ENCODE measurements around the gene SF3A1.

Gene SF3A1

DNA sequence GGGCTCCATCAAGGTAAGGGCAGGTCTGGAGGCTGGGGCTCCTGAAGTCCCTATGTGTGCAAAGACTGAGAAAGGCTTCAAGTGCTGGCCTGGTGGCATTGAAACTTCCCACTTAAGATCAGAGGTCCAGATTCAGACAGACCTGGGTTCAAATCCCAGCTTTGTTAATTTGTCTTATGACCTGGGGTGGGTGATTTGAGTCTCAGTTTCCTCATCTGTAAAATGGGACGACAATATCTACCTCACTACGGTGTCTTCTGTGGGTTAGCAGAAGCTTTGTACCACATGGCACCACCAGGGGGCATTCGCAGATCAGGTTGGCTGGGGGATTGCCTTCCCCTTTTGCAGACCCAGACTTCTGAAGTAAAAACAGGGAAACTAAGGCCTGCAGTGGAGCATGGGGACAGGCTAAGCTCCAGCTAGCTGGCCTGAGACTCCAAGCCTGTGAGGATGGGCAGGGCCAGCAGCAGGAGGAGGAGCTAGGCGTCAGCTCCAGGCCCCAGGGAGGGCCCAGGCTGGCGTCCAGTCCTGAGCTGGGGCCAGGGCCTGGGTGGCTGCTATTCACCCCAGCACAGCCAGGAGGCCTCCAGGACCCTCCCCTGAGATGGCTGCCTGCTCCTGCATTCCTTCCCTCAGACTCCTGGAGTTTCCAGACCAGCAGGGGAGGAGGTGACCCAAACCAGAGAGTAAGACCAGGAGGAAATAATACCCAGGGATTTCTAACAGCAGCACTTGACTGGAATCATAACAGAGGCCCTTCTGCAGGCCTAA, 68.9 kb downstream of the SF3A1 start:
- DNase-seq, result peak; percentile 88

GRCh38 chr22:30286813-30287647, 69.7 kb downstream of the SF3A1 start:
- peak; percentile 25 for DNase-seq

DNA sequence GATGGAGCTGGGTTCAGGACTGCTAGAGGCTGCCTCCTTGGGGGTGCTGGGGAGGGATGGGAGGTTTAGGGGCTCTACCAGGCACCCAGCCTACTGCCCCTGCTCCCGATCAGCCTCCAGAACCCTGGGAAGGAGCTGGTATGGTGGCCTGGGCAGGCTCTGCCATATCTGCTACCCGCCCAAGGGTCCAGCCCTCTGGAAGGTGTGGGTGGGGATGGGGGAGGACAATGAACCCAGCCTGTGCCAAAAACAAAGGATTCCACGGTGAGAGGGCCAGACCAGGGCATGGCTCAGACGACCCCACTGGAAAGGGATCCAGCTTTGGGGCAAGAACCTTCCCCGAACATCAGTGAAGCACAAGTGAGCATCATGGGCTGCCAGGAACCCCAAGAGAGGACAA, 70.4 kb downstream of the SF3A1 start:
- DNase-seq, result no peak

DNA sequence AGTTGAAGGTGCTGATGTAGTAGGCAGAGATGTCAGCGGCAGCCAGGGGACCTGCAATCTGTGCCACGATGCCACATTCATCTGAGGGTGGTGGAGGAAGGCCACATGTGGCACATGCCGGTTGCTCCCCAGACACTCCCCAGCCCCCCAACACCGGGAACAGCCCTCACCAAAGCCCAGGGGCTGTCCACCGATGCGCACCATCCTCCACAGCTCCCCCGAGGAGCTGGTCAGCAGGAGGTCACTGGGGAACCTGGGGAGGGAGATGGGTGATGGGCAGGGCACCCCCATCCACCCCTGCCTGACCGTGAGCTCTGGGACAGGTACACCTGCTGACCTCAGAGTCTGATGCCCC, 70.9 kb downstream of the SF3A1 start:
- no peak for DNase-seq

- no peak for DNase-seq
These were observed 71.4 kb downstream of the SF3A1 start for GRCh38 chr22:30285176-30285845.

- DNase-seq, result no peak
These were observed 72.0 kb downstream of the SF3A1 start for GRCh38 chr22:30284666-30285065.

GRCh38 chr22:30284172-30284571, 72.5 kb downstream of the SF3A1 start:
- no peak for DNase-seq

DNA sequence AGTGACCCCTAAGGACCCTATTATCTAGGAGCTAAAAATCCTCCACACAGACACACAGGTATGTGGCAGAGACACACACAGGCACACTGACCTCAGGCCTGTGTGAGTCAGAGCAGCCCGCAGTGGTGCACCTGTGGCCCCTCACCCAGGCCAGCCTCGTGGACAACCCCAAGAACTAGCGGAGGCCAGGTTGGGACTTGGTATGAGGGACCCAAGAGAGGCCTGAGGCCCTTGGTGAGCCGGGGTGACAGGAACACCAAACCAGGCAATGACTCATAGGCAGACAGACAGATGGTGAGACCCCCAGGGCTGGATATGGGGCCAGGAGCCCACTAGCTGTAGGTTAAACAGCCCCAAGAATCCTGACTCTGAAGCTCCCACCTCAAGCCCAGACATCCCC, 73.4 kb downstream of the SF3A1 start:
- no peak for DNase-seq

GRCh38 chr22:30282616-30283046, 74.1 kb downstream of the SF3A1 start:
- no peak for DNase-seq

Measured in fibroblast of skin of abdomen (primary cell).